GM21786 (cell line): ENCODE results near the gene TARM1.

ENCODE experiments used
- ATAC-seq: cut with Tn5 transposase; IDR thresholded peaks from one replicate; pipeline ENCODE4 v1.9.1; 2021; ENCODE audit not compliant: unreplicated experiment

Gene TARM1

GRCh38 chr19:54035215-54036178, 45.7 kb downstream of the TARM1 start:
- ATAC-seq: no peak

GRCh38 chr19:54030895-54031586, 50.1 kb downstream of the TARM1 start:
- no peak for ATAC-seq

- ATAC-seq: no peak
These were observed 51.2 kb downstream of the TARM1 start for GRCh38 chr19:54029930-54030490.

- no peak for ATAC-seq
These were observed 51.9 kb downstream of the TARM1 start for GRCh38 chr19:54029301-54029700.

GRCh38 chr19:54026656-54027055, 54.5 kb downstream of the TARM1 start:
- ATAC-seq: no peak

- ATAC-seq: no peak
These were observed 56.5 kb downstream of the TARM1 start for GRCh38 chr19:54024660-54025059.

- no peak for ATAC-seq
These were observed 58.0 kb downstream of the TARM1 start for GRCh38 chr19:54023191-54023590.

- ATAC-seq: no peak
These were observed 59.2 kb downstream of the TARM1 start for GRCh38 chr19:54021932-54022331.

- ATAC-seq: no peak
These were observed 59.8 kb downstream of the TARM1 start for GRCh38 chr19:54021363-54021762.
